H9 (cell line): ENCODE results near the gene CRY2. TPM values are rescaled to one million over a fixed set of nuclear protein-coding genes. Genes with fewer than 3 reads are reported as not detected.

Experiments used
- DNase-seq: peaks from one replicate; pipeline ENCODE4 v3.0.0-alpha.2; 2017
- H2AFZ ChIP-seq: one replicate; pipeline ENCODE4 v1.6.1; 2013; ENCODE audit warnings: mild to moderate bottlenecking, low read length, control low read depth, moderate library complexity
- H2AK5ac ChIP-seq: 2 replicates; pipeline ENCODE4 v1.6.1; 2013; ENCODE audit warnings: low read length, control low read depth, mixed read lengths; ENCODE audit not compliant: insufficient read length
- H2BK120ac ChIP-seq: one replicate; pipeline ENCODE4 v1.6.1; 2013; ENCODE audit warnings: low read depth, mild to moderate bottlenecking, low read length, control low read depth, inconsistent platforms; ENCODE audit not compliant: poor library complexity, severe bottlenecking
- H2BK12ac ChIP-seq: 2 replicates; pipeline ENCODE4 v1.6.1; 2013; ENCODE audit warnings: low read length, control low read depth, mixed read lengths, low read depth; ENCODE audit not compliant: insufficient read length
- H2BK15ac ChIP-seq: 2 replicates; pipeline ENCODE4 v1.6.1; 2013; ENCODE audit warnings: low read depth, low read length, control low read depth
- H2BK20ac ChIP-seq: one replicate; pipeline ENCODE4 v1.6.1; 2013; ENCODE audit warnings: low read depth, mild to moderate bottlenecking, low read length, control low read depth, inconsistent platforms; ENCODE audit not compliant: poor library complexity, severe bottlenecking
- H2BK5ac ChIP-seq: 2 replicates; pipeline ENCODE4 v1.6.1; 2013; ENCODE audit warnings: low read length, control low read depth, mixed read lengths; ENCODE audit not compliant: insufficient read length
- H3K14ac ChIP-seq: 2 replicates; pipeline ENCODE4 v1.6.1; 2013; ENCODE audit warnings: low read length, control low read depth; ENCODE audit not compliant: insufficient read depth
- H3K18ac ChIP-seq: 2 replicates; pipeline ENCODE4 v1.6.1; 2013; ENCODE audit warnings: low read depth, mild to moderate bottlenecking, mixed read lengths, low read length, control low read depth; ENCODE audit not compliant: insufficient read length
- H3K23ac ChIP-seq: 2 replicates; pipeline ENCODE4 v1.6.1; 2013; ENCODE audit warnings: low read length, control low read depth, mixed read lengths, low read depth; ENCODE audit not compliant: insufficient read length
- H3K23me2 ChIP-seq: 2 replicates; pipeline ENCODE4 v1.6.1; 2013; ENCODE audit warnings: low read depth, mild to moderate bottlenecking, mixed read lengths, low read length, control low read depth; ENCODE audit not compliant: insufficient read length, poor library complexity, severe bottlenecking
- H3K27ac ChIP-seq: 2 replicates; pipeline ENCODE4 v1.5.1; 2013; ENCODE audit warnings: low read length, control low read depth, mixed read lengths, low read depth; ENCODE audit not compliant: insufficient read length
- H3K27me3 ChIP-seq: 2 replicates; pipeline ENCODE4 v1.6.1; 2013; ENCODE audit warnings: low read length, control low read depth, inconsistent platforms; ENCODE audit not compliant: insufficient read depth
- H3K4ac ChIP-seq: 2 replicates; pipeline ENCODE4 v1.6.1; 2013; ENCODE audit warnings: low read depth, mild to moderate bottlenecking, control low read depth, inconsistent platforms, low read length, moderate library complexity
- H3K4me1 ChIP-seq: 2 replicates; pipeline ENCODE4 v1.6.1; 2013; ENCODE audit warnings: low read length, control low read depth, inconsistent platforms; ENCODE audit not compliant: insufficient read depth
- H3K4me2 ChIP-seq: 2 replicates; pipeline ENCODE4 v1.6.1; 2013; ENCODE audit warnings: low read length, control low read depth, mixed read lengths; ENCODE audit not compliant: insufficient read length, insufficient read depth
- H3K56ac ChIP-seq: 2 replicates; pipeline ENCODE4 v1.6.1; 2013; ENCODE audit warnings: low read depth, mild to moderate bottlenecking, mixed read lengths, low read length, control low read depth; ENCODE audit not compliant: insufficient read length
- H3K79me1 ChIP-seq: 2 replicates; pipeline ENCODE4 v1.6.1; 2013; ENCODE audit warnings: low read depth, mild to moderate bottlenecking, moderate library complexity, low read length, control low read depth, inconsistent platforms; ENCODE audit not compliant: insufficient read depth, poor library complexity, severe bottlenecking
- H3K79me2 ChIP-seq: 2 replicates; pipeline ENCODE4 v1.6.1; 2013; ENCODE audit warnings: low read length, control low read depth, inconsistent platforms; ENCODE audit not compliant: insufficient read depth
- H3K9ac ChIP-seq: 2 replicates; pipeline ENCODE4 v1.6.1; 2013; ENCODE audit warnings: low read length, control low read depth, mixed read lengths; ENCODE audit not compliant: insufficient read length; ENCODE audit errors: extremely low read depth
- H3K9me3 ChIP-seq: one replicate; pipeline ENCODE4 v1.6.1; 2013; ENCODE audit warnings: low read depth, low read length, inconsistent platforms; ENCODE audit not compliant: control insufficient read depth
- H3T11ph ChIP-seq: one replicate; pipeline ENCODE4 v1.6.1; 2013; ENCODE audit warnings: mild to moderate bottlenecking, low read length, control low read depth, inconsistent platforms
- H4K20me1 ChIP-seq: one replicate; pipeline ENCODE4 v1.6.1; 2013; ENCODE audit not compliant: control insufficient read depth, insufficient read length, insufficient read depth
- H4K5ac ChIP-seq: 2 replicates; pipeline ENCODE4 v1.6.1; 2013; ENCODE audit warnings: low read depth, mild to moderate bottlenecking, mixed read lengths, low read length, control low read depth; ENCODE audit not compliant: insufficient read length
- H4K8ac ChIP-seq: replicated peaks from 2 replicates; pipeline ENCODE4 v1.6.1; 2013; ENCODE audit warnings: low read length, control low read depth, mixed read lengths, low read depth; ENCODE audit not compliant: insufficient read length
- H4K91ac ChIP-seq: 2 replicates; pipeline ENCODE4 v1.6.1; 2013; ENCODE audit warnings: low read depth, mild to moderate bottlenecking, moderate library complexity, mixed read lengths, low read length, control low read depth; ENCODE audit not compliant: insufficient read length
- H3K27ac Mint-ChIP-seq, 3 experiments: 2 replicates in 2 of 3; 3 replicates in 1 of 3; pipeline ENCODE4 v1.8.0; 2020 to 2021; ENCODE audit warnings: mixed read lengths in 3 of 3, mild to moderate bottlenecking in 1 of 3, moderate library complexity in 1 of 3
- H3K27me3 Mint-ChIP-seq: 2 replicates; pipeline ENCODE4 v1.8.0; 2021; ENCODE audit warnings: low read depth, mild to moderate bottlenecking, moderate library complexity, mixed read lengths
- H3K36me3 Mint-ChIP-seq, 3 experiments: 2 replicates in 2 of 3; 3 replicates in 1 of 3; pipeline ENCODE4 v1.8.0; 2020 to 2021; ENCODE audit warnings: low read depth in 3 of 3, mixed read lengths in 3 of 3; ENCODE audit not compliant: insufficient read depth in 1 of 3
- H3K4me1 Mint-ChIP-seq, 2 experiments: 2 replicates each; pipeline ENCODE4 v1.8.0; 2020; ENCODE audit warnings: mixed read lengths in 2 of 2
- H3K4me3 Mint-ChIP-seq, 2 experiments: 2 replicates in 1 of 2; 3 replicates in 1 of 2; pipeline ENCODE4 v1.8.0; 2020 to 2021; ENCODE audit warnings: mild to moderate bottlenecking in 2 of 2, mixed read lengths in 2 of 2, moderate library complexity in 1 of 2
- H3K9me3 Mint-ChIP-seq, 2 experiments: 2 replicates in 1 of 2; 3 replicates in 1 of 2; pipeline ENCODE4 v1.8.0; 2020; ENCODE audit warnings: mild to moderate bottlenecking in 2 of 2, mixed read lengths in 2 of 2, moderate library complexity in 1 of 2
- CTCF ChIP-seq: fragments of 200-600 bp; sonication (generic); conservative IDR thresholded peaks from 3 replicates; pipeline ENCODE4 v1.8.0; 2021; ENCODE audit warnings: antibody characterized with exemption, mild to moderate bottlenecking
- WGBS: extraction: QIAGEN DNeasy Blood & Tissue Kit; methylation state at CpG from one replicate; pipeline ENCODE4 v1.1.7; 2013; ENCODE audit warnings: missing lambda C conversion rate, low lambda C conversion rate, mixed read lengths; ENCODE audit not compliant: insufficient read length; ENCODE audit errors: extremely low coverage; 5-methylcytosine and 5-hydroxymethylcytosine counted together
- total RNA-seq: library from RNA; stranded (reverse); gene quantifications from 2 replicates; pipeline ENCODE4 v1.2.1, GENCODE V29; 2021

Gene CRY2
- total RNA-seq, 1 experiment from 2014 or later: 14.4 TPM

GRCh38 chr11:45881708-45882368 lies 34.6 kb downstream of the CRY2 start:
- Histone ChIP-seq H3K23me2 (no peaks in the 10 kb centered on the region), H4K20me1 (no peaks in the 10 kb centered on the region), H3K18ac (no peak overlapping the region), H3K27ac (no peak overlapping the region), H3K27me3 (no peaks in the 10 kb centered on the region), H3K9ac (no peak overlapping the region), H3K79me1 (no peaks in the 10 kb centered on the region), H3K14ac (no peak overlapping the region), H3K23ac (no peak overlapping the region), H4K91ac (no peak overlapping the region), H3K4me1 (0 out of 2 replicates have a peak, but pooled peaks cover 1% of the 10 kb centered on the region), H2BK15ac (no peak overlapping the region), H4K5ac (no peak overlapping the region), H3T11ph (no peak overlapping the region), H3K79me2 (no peaks in the 10 kb centered on the region), H2BK12ac (no peak overlapping the region), H2AK5ac (no peak overlapping the region), H4K8ac (no peak overlapping the region), H2AFZ (no peak overlapping the region), H2BK20ac (no peak overlapping the region), H3K9me3 (no peaks in the 10 kb centered on the region), H2BK120ac (no peak overlapping the region), H3K4ac (no peak overlapping the region), H3K56ac (no peak overlapping the region), H2BK5ac (no peak overlapping the region), H3K4me2 (no peak overlapping the region)
- H3K9me3 Mint-ChIP-seq: no peaks in the 10 kb centered on the region
- H3K4me1 Mint-ChIP-seq: peaks cover 11 to 13% of the 10 kb centered on the region in 2 experiments
- WGBS: no CpG with 5 or more reads among the region's 6 CpGs
- no peak overlapping the region for H3K4me3 Mint-ChIP-seq
- H3K27ac Mint-ChIP-seq: no peak overlapping the region
- H3K36me3 Mint-ChIP-seq: peaks cover 0 to 10% (median 1%) of the 10 kb centered on the region in 3 experiments; a peak in 3 of 7 replicates
- no peak for TF ChIP-seq CTCF
- DNase-seq: no peak
- peaks cover 10% of the 10 kb centered on the region for H3K27me3 Mint-ChIP-seq
